Ascending aorta (tissue), 2 donors: ENCODE data around the gene ADGRB3. TPM values are rescaled to one million over a fixed set of nuclear protein-coding genes. Genes with fewer than 3 reads are reported as not detected.
"Not testable (repeated sequence)": the region's sequence is repeated elsewhere in the genome, so short reads cannot be mapped to it uniquely, and the experiment has no call there.

Source experiments
- DNase-seq, 2 donors: peaks; one replicate each; pipeline ENCODE4 v3.0.0-alpha.2; 2019; ENCODE audit warnings: low spot score in 2 of 2
- H3K27ac ChIP-seq, 2 donors: fragments of 200-600 bp; sonication (generic); one replicate each; pipeline ENCODE4 v1.5.1; 2016 to 2017; ENCODE audit warnings: mild to moderate bottlenecking in 1 of 2
- H3K27me3 ChIP-seq: fragments of 200-600 bp; sonication (generic); one replicate; pipeline ENCODE4 v1.5.1; 2017
- H3K36me3 ChIP-seq, 2 donors: fragments of 200-600 bp; sonication (generic); one replicate each; pipeline ENCODE4 v1.5.1; 2016
- H3K4me1 ChIP-seq, 2 donors: fragments of 200-600 bp; sonication (generic); one replicate each; pipeline ENCODE4 v1.5.1; 2016 to 2017; ENCODE audit warnings: mild to moderate bottlenecking in 1 of 2
- H3K4me3 ChIP-seq, 2 donors: fragments of 200-600 bp; sonication (generic); one replicate each; pipeline ENCODE4 v1.5.1; 2016 to 2017; ENCODE audit warnings: mild to moderate bottlenecking in 1 of 2
- H3K9me3 ChIP-seq, 2 donors: fragments of 200-600 bp; sonication (generic); one replicate each; pipeline ENCODE4 v1.5.1; 2016
- intact Hi-C: fragments of 100-400 bp; cut with DNase I; formaldehyde crosslinking; loops from one replicate; pipeline ENCODE4 v1.15.1; 2023
- total RNA-seq: library from RNA; depleted of rRNA; stranded (reverse); fragments of >200 nt; gene quantifications from one replicate; pipeline ENCODE4 v1.1.0, GENCODE V29; 2016
- TF ChIP-seq, protein P1 (sequence below), 3 experiments: fragments of 200-600 bp in 2 of 3; fragments of 450-650 bp in 1 of 3; sonication (generic) in 2 of 3; IDR thresholded peaks; one replicate each; pipeline ENCODE4 v1.5.1; 2016 to 2019; ENCODE audit warnings: antibody characterized with exemption in 3 of 3, mild to moderate bottlenecking in 1 of 3, moderate library complexity in 1 of 3

ADGRB3 gene
- total RNA-seq, 1 donor from 2014 or later: 4.4 TPM

DNA sequence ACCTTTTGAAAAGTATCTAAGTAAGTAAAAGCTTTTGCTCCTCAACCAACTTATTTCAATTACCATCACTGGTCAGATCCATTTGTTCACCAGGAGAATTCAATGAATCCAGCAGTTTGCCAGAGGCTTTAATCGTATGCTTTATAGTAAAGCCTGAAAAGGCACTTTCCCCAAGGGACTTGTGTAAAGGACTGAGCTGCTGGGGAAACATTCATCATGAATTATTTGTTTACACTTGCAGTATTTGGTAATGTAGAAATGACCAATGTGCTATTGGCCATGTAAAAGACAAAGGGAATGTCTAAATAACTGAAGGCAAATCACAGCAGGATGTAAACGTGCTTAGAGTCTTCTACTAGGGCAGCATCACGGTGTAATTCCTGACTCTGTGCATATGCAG lies 471.4 kb downstream of the ADGRB3 start:
- H3K27me3 ChIP-seq: no peaks in the 10 kb centered on the region
- intact Hi-C loops: no loop called here
- H3K27ac ChIP-seq: no peak overlapping the region
- H3K4me3 ChIP-seq: no peak overlapping the region
- H3K4me1 ChIP-seq: no peaks in the 10 kb centered on the region
- no peaks in the 10 kb centered on the region for H3K9me3 ChIP-seq
- no peak for DNase-seq
- no peaks in the 10 kb centered on the region for H3K36me3 ChIP-seq
- TF ChIP-seq, protein P1, sequence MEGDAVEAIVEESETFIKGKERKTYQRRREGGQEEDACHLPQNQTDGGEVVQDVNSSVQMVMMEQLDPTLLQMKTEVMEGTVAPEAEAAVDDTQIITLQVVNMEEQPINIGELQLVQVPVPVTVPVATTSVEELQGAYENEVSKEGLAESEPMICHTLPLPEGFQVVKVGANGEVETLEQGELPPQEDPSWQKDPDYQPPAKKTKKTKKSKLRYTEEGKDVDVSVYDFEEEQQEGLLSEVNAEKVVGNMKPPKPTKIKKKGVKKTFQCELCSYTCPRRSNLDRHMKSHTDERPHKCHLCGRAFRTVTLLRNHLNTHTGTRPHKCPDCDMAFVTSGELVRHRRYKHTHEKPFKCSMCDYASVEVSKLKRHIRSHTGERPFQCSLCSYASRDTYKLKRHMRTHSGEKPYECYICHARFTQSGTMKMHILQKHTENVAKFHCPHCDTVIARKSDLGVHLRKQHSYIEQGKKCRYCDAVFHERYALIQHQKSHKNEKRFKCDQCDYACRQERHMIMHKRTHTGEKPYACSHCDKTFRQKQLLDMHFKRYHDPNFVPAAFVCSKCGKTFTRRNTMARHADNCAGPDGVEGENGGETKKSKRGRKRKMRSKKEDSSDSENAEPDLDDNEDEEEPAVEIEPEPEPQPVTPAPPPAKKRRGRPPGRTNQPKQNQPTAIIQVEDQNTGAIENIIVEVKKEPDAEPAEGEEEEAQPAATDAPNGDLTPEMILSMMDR (IDR thresholded peaks at IDR 0.05): no peak

DNA sequence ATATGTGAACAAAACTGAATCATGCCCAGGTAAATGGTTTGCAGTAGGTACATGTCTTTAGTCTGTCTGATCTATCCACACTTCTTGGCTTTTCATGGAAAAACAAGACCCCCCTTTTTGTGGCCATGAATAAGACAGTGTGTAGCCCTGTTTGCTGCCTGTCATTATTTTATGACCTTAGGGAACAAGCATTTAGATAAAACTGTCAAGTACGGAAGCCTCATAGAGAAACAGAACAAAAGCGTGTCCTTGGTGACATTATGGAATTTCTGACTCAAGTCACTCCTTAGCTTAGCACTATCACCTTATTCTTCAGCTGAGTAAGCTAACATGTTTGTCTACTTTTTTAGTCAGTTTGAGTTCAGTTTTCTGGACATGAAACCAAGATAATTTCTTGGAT lies 476.2 kb downstream of the ADGRB3 start:
- intact Hi-C loops: no loop called here

DNA sequence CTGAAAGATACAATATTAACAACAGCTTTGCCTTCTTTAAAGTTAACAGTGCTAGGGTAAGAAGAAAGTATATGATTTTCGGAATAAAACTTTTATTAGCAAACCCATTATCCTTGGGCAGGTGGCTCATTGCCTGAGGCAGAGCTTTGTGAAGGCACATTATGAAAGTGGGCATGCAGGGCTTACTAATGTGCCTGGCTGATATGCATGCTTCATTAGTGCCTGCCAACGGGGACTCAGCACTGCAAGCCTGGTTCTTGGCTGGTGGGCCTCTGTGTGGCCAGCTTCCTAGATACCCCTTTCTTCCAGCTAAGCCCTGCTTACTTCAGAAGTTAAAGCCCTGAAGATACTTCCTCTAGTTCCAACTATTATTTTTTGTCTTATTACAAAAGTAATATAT lies 481.6 kb downstream of the ADGRB3 start:
- no peaks in the 10 kb centered on the region for H3K9me3 ChIP-seq
- TF ChIP-seq, protein P1 (IDR thresholded peaks at IDR 0.05): no peak
- H3K27me3 ChIP-seq: no peaks in the 10 kb centered on the region
- no peak for DNase-seq
- H3K4me3 ChIP-seq: no peak overlapping the region
- H3K4me1 ChIP-seq: no peaks in the 10 kb centered on the region
- no peaks in the 10 kb centered on the region for H3K36me3 ChIP-seq
- no peak overlapping the region for H3K27ac ChIP-seq
- intact Hi-C loops: no loop called here

More for the DNA sequence above, 476.2 kb downstream of the ADGRB3 start:
- DNase-seq: no peak
- H3K4me1 ChIP-seq: no peaks in the 10 kb centered on the region
- H3K36me3 ChIP-seq: no peaks in the 10 kb centered on the region
- TF ChIP-seq, protein P1 (IDR thresholded peaks at IDR 0.05): no peak
- H3K27ac ChIP-seq: no peak overlapping the region
- H3K9me3 ChIP-seq: no peaks in the 10 kb centered on the region
- H3K27me3 ChIP-seq: no peaks in the 10 kb centered on the region
- H3K4me3 ChIP-seq: no peak overlapping the region

DNA sequence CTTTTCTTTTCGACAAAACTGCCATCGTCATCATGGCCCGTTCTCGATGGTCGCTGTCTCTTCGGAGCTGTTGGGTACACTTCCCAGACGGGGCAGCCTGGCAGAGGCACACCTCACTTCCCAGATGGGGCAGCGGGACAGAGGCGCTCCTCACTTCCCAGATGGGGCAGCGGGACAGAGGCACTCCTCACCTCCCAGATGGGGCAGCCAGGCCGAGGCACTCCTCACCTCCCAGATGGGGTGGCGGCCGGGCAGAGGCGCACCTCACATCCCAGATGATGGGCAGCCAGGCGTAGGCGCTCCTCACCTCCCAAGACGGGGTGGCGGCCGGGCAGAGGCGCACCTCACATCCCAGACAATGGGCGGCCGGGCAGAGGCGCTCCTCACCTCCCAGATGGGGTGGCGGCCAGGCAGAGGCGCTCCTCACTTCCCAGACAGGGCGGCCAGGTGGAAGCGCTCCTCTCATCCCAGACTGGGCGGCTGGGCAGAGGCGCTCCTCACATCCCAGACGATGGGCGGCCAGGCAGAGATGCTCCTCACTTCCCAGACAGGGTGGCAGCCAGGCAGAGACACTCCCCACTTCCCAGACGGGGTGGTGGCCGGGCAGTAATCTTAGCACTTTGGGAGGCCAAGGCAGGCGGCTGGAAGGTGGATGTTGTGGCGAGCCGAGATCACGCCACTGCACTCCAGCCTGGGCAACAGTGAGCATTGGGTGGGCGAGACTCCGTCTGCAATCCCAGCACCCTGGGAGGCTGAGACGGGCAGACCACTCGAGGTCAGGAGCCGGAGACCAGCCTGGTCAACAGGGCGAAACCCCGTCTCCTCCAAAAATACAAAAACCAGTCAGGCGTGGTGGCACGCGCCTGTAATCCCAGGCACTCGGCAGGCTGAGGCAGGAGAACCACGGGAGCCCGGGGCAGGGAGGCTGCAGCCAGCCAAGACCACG lies 486.7 kb downstream of the ADGRB3 start:
- H3K27me3 ChIP-seq, DNase-seq, H3K27ac ChIP-seq, H3K4me1 ChIP-seq, H3K4me3 ChIP-seq, H3K36me3 ChIP-seq, intact Hi-C loops, H3K9me3 ChIP-seq: not testable (repeated sequence)

DNA sequence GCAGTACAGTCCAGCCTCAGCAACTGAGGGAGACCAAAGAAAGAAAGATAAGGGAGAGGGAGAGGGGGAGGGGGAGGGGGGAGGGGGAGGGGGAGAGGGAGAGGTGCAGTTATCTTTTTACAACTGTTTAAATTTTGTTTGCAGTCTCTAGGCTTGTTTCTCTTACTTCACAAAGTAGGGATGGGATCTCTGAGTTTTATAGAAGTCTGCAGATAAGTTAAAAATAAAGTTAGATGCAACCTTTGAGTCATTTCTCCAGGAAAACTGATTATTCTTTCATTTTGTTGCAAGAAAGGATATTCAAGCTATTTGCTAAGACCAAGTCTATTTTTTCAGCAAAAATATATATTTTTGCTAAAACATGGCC lies 487.3 kb downstream of the ADGRB3 start:
- no peak for DNase-seq
- intact Hi-C loops: no loop called here
- no peaks in the 10 kb centered on the region for H3K36me3 ChIP-seq
- TF ChIP-seq, protein P1 (IDR thresholded peaks at IDR 0.05): no peak
- H3K4me3 ChIP-seq: no peak overlapping the region
- no peaks in the 10 kb centered on the region for H3K9me3 ChIP-seq
- no peak overlapping the region for H3K27ac ChIP-seq
- no peaks in the 10 kb centered on the region for H3K27me3 ChIP-seq
- no peaks in the 10 kb centered on the region for H3K4me1 ChIP-seq

DNA sequence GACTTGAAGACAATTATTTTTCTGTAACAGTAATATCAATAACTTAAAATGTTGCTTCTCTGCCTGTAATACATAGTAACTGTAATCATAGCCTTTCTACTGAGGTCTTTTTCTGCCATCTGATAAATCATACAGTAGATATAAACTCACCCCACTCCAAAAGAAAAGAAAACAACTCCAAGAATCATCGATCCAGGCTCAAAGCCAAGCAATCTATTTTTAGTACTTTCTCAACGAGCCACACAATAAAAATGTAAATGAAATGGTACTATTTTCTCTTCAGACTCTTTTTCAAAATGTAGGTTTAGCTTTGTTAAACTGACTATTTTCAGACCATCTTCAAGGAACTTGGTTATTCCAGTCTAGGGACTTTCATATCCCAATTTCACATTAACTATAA lies 493.3 kb downstream of the ADGRB3 start:
- intact Hi-C loops: no loop called here
- Histone ChIP-seq H3K4me3 (no peak overlapping the region), H3K27ac (no peak overlapping the region), H3K4me1 (no peaks in the 10 kb centered on the region), H3K36me3 (no peaks in the 10 kb centered on the region), H3K27me3 (no peaks in the 10 kb centered on the region), H3K9me3 (no peaks in the 10 kb centered on the region)
- no peak for DNase-seq
- TF ChIP-seq, protein P1 (IDR thresholded peaks at IDR 0.05): no peak
